ENCODE data around the gene DBP.

Gene DBP

GRCh38 chr19:48672994-48673393, 35.8 kb upstream of the DBP start, which contains the start of gene NTN5:
Gene NTN5 (minus strand): TSS chr19:48673017. CDS start chr19:48670986, 2,031 bp downstream.
- Histone ChIP-seq H3K4me3 (IDR thresholded peaks at IDR 0.05; ENCODE audit: insufficient read depth, low read depth, low read length) (no peak within 1 kb of the TSS), H3K9ac (no peak within 1 kb of the TSS), H3K36me3 (ENCODE audit: insufficient read depth) (no peaks in the 10 kb centered on the region), H3K27ac (no peak within 1 kb of the TSS), H3K27me3 (ENCODE audit: insufficient read depth, low read depth) (peaks cover 12% of the 10 kb centered on the region; the same call in 1 of the 2 replicates), H3K79me2 (ENCODE audit: insufficient read depth, low read depth) (no peaks in the 10 kb centered on the region), H3K4me1 (ENCODE audit: low read depth, poor library complexity, severe bottlenecking) (peaks cover 5% of the 10 kb centered on the region), H2AFZ (ENCODE audit: low read depth) (no peak within 1 kb of the TSS), H4K20me1 (ENCODE audit: insufficient read depth) (no peaks in the 10 kb centered on the region), H3K4me2 (no peak within 1 kb of the TSS)
- no peak for TF ChIP-seq CTCF (conservative IDR thresholded peaks at IDR 0.05; ENCODE audit: low read depth, low read length)

GRCh38 chr19:48671446-48671995, 34.3 kb upstream of the DBP start:
- H3K36me3 ChIP-seq (ENCODE audit: insufficient read depth): no peaks in the 10 kb centered on the region
- no peaks in the 10 kb centered on the region for H3K79me2 ChIP-seq (ENCODE audit: insufficient read depth, low read depth)
- peaks cover 5% of the 10 kb centered on the region for H3K4me1 ChIP-seq (ENCODE audit: low read depth, poor library complexity, severe bottlenecking)
- H3K4me2 ChIP-seq: no peak overlapping the region
- no peak overlapping the region for H2AFZ ChIP-seq (ENCODE audit: low read depth)
- no peak overlapping the region for H3K27ac ChIP-seq
- no peak for TF ChIP-seq CTCF (conservative IDR thresholded peaks at IDR 0.05; ENCODE audit: low read depth, low read length)
- H4K20me1 ChIP-seq (ENCODE audit: insufficient read depth): no peaks in the 10 kb centered on the region
- no peak overlapping the region for H3K4me3 ChIP-seq (IDR thresholded peaks at IDR 0.05; ENCODE audit: insufficient read depth, low read depth, low read length)
- H3K27me3 ChIP-seq (ENCODE audit: insufficient read depth, low read depth): peaks cover 5% of the 10 kb centered on the region; the same call in 1 of the 2 replicates
- H3K9ac ChIP-seq: no peak overlapping the region

- H3K27me3 ChIP-seq (ENCODE audit: insufficient read depth, low read depth): peaks cover under 1% of the 10 kb centered on the region; the same call in 1 of the 2 replicates
- peaks cover 5% of the 10 kb centered on the region for H3K4me1 ChIP-seq (ENCODE audit: low read depth, poor library complexity, severe bottlenecking)
- no peaks in the 10 kb centered on the region for H3K36me3 ChIP-seq (ENCODE audit: insufficient read depth)
- no peak overlapping the region for H3K4me2 ChIP-seq
- H3K4me3 ChIP-seq (IDR thresholded peaks at IDR 0.05; ENCODE audit: insufficient read depth, low read depth, low read length): no peak overlapping the region
- H3K27ac ChIP-seq: no peak overlapping the region
- no peak for TF ChIP-seq CTCF (conservative IDR thresholded peaks at IDR 0.05; ENCODE audit: low read depth, low read length)
- H3K9ac ChIP-seq: no peak overlapping the region
- no peaks in the 10 kb centered on the region for H4K20me1 ChIP-seq (ENCODE audit: insufficient read depth)
- no peak overlapping the region for H2AFZ ChIP-seq (ENCODE audit: low read depth)
- H3K79me2 ChIP-seq (ENCODE audit: insufficient read depth, low read depth): no peaks in the 10 kb centered on the region
These were observed 33.7 kb upstream of the DBP start for GRCh38 chr19:48670699-48671445.

GRCh38 chr19:48669903-48670668, 32.9 kb upstream of the DBP start:
- Histone ChIP-seq H4K20me1 (ENCODE audit: insufficient read depth) (no peaks in the 10 kb centered on the region), H3K79me2 (ENCODE audit: insufficient read depth, low read depth) (no peaks in the 10 kb centered on the region), H3K36me3 (ENCODE audit: insufficient read depth) (no peaks in the 10 kb centered on the region), H3K9ac (no peak overlapping the region), H3K4me3 (IDR thresholded peaks at IDR 0.05; ENCODE audit: insufficient read depth, low read depth, low read length) (no peak overlapping the region), H3K27ac (no peak overlapping the region), H3K27me3 (ENCODE audit: insufficient read depth, low read depth) (no peaks in the 10 kb centered on the region; the same call in 1 of the 2 replicates), H3K4me1 (ENCODE audit: low read depth, poor library complexity, severe bottlenecking) (peaks cover 2% of the 10 kb centered on the region), H3K4me2 (no peak overlapping the region), H2AFZ (ENCODE audit: low read depth) (no peak overlapping the region)
- TF ChIP-seq CTCF (conservative IDR thresholded peaks at IDR 0.05; ENCODE audit: low read depth, low read length): no peak

Data from KMS-11 (cell line).